ENCODE data around the gene FCAMR. TPM values are rescaled to one million over a fixed set of nuclear protein-coding genes. Genes with fewer than 3 reads are reported as not detected.

The FCAMR gene, protein sequence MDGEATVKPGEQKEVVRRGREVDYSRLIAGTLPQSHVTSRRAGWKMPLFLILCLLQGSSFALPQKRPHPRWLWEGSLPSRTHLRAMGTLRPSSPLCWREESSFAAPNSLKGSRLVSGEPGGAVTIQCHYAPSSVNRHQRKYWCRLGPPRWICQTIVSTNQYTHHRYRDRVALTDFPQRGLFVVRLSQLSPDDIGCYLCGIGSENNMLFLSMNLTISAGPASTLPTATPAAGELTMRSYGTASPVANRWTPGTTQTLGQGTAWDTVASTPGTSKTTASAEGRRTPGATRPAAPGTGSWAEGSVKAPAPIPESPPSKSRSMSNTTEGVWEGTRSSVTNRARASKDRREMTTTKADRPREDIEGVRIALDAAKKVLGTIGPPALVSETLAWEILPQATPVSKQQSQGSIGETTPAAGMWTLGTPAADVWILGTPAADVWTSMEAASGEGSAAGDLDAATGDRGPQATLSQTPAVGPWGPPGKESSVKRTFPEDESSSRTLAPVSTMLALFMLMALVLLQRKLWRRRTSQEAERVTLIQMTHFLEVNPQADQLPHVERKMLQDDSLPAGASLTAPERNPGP
- total RNA-seq (2021) (not detected in 2 replicates), Bru-seq, nascent RNA (not detected), BruChase-seq, experiment 1, labeled RNA remaining after a 2-hour chase (not detected), BruChase-seq, experiment 2, labeled RNA remaining after a 6-hour chase (not detected)
- long read RNA-seq, result 0 reads

DNA sequence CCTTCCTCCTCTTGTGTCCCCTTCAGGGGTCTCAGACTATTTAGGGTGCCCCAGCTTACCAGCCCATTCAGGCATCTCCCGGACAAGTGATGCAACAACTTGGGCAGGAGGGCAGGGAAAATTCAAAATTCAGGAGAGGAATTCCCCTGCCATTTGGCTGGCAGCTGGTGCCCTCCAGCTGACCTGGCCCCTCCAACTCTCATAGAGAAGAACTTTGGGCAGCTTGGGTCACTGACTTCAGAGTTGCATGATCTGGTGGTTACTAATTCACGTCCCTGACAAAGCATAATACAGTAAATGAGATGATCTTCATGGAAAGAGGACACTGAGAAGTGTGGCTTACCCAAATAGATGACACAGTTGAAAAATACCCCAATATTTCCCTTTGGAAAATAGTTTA lies at the start of gene FCAMR:
TSS of gene FCAMR (minus strand) at position 15 of the 400 bp plus-strand sequence. CDS start 335 bp downstream, outside the sequence.
- POLR2A ChIA-PET (ENCODE audit: low non-redundant PET), result no interaction called here
- H3K4me1 ChIP-seq (ENCODE audit: insufficient read depth, low read length, poor library complexity, severe bottlenecking), result no peaks in the 10 kb centered on the region
- BruUV-seq (replicated peaks), result no TSS peak
- H3K27ac ChIP-seq (ENCODE audit: low read depth, low read length, poor library complexity, severe bottlenecking), result no peak within 1 kb of the TSS
- H3K4me3 ChIP-seq (ENCODE audit: low read depth, low read length, poor library complexity, severe bottlenecking), result no peak within 1 kb of the TSS
- no peaks in the 10 kb centered on the region for H3K9me3 ChIP-seq (ENCODE audit: low read depth, low read length, poor library complexity, severe bottlenecking)
- peaks cover 45% of the 10 kb centered on the region for H3K27me3 ChIP-seq (replicated peaks; ENCODE audit: insufficient read depth, low read depth, low read length, poor library complexity)
- intact Hi-C loops (cut with micrococcal nuclease; ENCODE audit: unreplicated experiment), result no loop called here
- DNase-seq (ENCODE audit: low spot score), result no peak
- CTCF ChIA-PET, result no interaction called here
- no peaks in the 10 kb centered on the region for H3K36me3 ChIP-seq (ENCODE audit: insufficient read depth, low read length, poor library complexity, severe bottlenecking)
- TF ChIP-seq EZH2 (IDR thresholded peaks at IDR 0.05; ENCODE audit: borderline replicate concordance, low read depth, low read length, poor library complexity, severe bottlenecking), result no peak
- TF ChIP-seq, protein P1, sequence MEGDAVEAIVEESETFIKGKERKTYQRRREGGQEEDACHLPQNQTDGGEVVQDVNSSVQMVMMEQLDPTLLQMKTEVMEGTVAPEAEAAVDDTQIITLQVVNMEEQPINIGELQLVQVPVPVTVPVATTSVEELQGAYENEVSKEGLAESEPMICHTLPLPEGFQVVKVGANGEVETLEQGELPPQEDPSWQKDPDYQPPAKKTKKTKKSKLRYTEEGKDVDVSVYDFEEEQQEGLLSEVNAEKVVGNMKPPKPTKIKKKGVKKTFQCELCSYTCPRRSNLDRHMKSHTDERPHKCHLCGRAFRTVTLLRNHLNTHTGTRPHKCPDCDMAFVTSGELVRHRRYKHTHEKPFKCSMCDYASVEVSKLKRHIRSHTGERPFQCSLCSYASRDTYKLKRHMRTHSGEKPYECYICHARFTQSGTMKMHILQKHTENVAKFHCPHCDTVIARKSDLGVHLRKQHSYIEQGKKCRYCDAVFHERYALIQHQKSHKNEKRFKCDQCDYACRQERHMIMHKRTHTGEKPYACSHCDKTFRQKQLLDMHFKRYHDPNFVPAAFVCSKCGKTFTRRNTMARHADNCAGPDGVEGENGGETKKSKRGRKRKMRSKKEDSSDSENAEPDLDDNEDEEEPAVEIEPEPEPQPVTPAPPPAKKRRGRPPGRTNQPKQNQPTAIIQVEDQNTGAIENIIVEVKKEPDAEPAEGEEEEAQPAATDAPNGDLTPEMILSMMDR (conservative IDR thresholded peaks at IDR 0.05; ENCODE audit: low read depth, low read length), result no peak

DNA sequence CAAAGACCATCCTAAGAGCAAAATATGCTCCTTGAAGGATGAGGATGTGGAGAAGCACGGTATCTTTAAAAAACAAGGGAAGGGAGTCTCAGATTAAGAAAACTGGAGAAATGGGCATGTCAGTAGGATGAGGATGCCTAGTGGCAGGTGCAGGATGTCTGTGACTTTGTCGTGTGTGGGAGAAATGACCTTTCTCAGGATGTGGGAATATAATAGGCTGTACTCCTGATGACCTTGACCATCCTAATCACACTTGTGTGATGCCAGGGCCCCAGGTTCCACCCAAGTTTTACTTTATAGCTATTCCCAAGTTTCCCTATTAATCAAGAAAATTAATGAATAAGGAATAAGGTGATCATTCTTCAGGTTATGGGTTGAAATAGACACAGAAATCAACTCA lies 49.4 kb upstream of the FCAMR start:
- Histone ChIP-seq H3K9me3 (ENCODE audit: low read depth, low read length, poor library complexity, severe bottlenecking) (no peaks in the 10 kb centered on the region), H3K4me3 (ENCODE audit: low read depth, low read length, poor library complexity, severe bottlenecking) (no peak overlapping the region), H3K27ac (ENCODE audit: low read depth, low read length, poor library complexity, severe bottlenecking) (no peak overlapping the region), H3K4me1 (ENCODE audit: insufficient read depth, low read length, poor library complexity, severe bottlenecking) (no peaks in the 10 kb centered on the region), H3K36me3 (ENCODE audit: insufficient read depth, low read length, poor library complexity, severe bottlenecking) (no peaks in the 10 kb centered on the region), H3K27me3 (replicated peaks; ENCODE audit: insufficient read depth, low read depth, low read length, poor library complexity) (no peaks in the 10 kb centered on the region)
- ChIA-PET CTCF (no interaction called here), POLR2A (ENCODE audit: low non-redundant PET) (no interaction called here)
- TF ChIP-seq, protein P1 (conservative IDR thresholded peaks at IDR 0.05; ENCODE audit: low read depth, low read length), result no peak
- no peak for TF ChIP-seq EZH2 (IDR thresholded peaks at IDR 0.05; ENCODE audit: borderline replicate concordance, low read depth, low read length, poor library complexity, severe bottlenecking)
- no peak for DNase-seq (ENCODE audit: low spot score)
- intact Hi-C loops (cut with micrococcal nuclease; ENCODE audit: unreplicated experiment), result no loop called here
- no TSS peak for BruUV-seq (replicated peaks)

GRCh38 chr1:207019161-207019560 lies 48.9 kb upstream of the FCAMR start:
- intact Hi-C loops (cut with micrococcal nuclease; ENCODE audit: unreplicated experiment), result no loop called here
- peaks cover 2% of the 10 kb centered on the region for H3K27me3 ChIP-seq (replicated peaks; ENCODE audit: insufficient read depth, low read depth, low read length, poor library complexity)
- BruUV-seq (replicated peaks), result no TSS peak
- TF ChIP-seq EZH2 (IDR thresholded peaks at IDR 0.05; ENCODE audit: borderline replicate concordance, low read depth, low read length, poor library complexity, severe bottlenecking), result no peak
- TF ChIP-seq, protein P1 (conservative IDR thresholded peaks at IDR 0.05; ENCODE audit: low read depth, low read length), result no peak
- H3K9me3 ChIP-seq (ENCODE audit: low read depth, low read length, poor library complexity, severe bottlenecking), result no peaks in the 10 kb centered on the region
- ChIA-PET POLR2A (ENCODE audit: low non-redundant PET) (no interaction called here), CTCF (no interaction called here)
- no peak overlapping the region for H3K27ac ChIP-seq (ENCODE audit: low read depth, low read length, poor library complexity, severe bottlenecking)
- no peak overlapping the region for H3K4me3 ChIP-seq (ENCODE audit: low read depth, low read length, poor library complexity, severe bottlenecking)
- DNase-seq (ENCODE audit: low spot score), result no peak
- H3K36me3 ChIP-seq (ENCODE audit: insufficient read depth, low read length, poor library complexity, severe bottlenecking), result no peaks in the 10 kb centered on the region
- H3K4me1 ChIP-seq (ENCODE audit: insufficient read depth, low read length, poor library complexity, severe bottlenecking), result no peaks in the 10 kb centered on the region

All from A673 (cell line).